HG02642 (cell line): Measurements from ENCODE around the gene CARMIL3.

ENCODE experiments used
- ATAC-seq: cut with Tn5 transposase; IDR thresholded peaks from one replicate; pipeline ENCODE4 v1.9.1; 2021; ENCODE audit warnings: mild to moderate bottlenecking; ENCODE audit not compliant: unreplicated experiment, poor library complexity

The CARMIL3 gene

DNA sequence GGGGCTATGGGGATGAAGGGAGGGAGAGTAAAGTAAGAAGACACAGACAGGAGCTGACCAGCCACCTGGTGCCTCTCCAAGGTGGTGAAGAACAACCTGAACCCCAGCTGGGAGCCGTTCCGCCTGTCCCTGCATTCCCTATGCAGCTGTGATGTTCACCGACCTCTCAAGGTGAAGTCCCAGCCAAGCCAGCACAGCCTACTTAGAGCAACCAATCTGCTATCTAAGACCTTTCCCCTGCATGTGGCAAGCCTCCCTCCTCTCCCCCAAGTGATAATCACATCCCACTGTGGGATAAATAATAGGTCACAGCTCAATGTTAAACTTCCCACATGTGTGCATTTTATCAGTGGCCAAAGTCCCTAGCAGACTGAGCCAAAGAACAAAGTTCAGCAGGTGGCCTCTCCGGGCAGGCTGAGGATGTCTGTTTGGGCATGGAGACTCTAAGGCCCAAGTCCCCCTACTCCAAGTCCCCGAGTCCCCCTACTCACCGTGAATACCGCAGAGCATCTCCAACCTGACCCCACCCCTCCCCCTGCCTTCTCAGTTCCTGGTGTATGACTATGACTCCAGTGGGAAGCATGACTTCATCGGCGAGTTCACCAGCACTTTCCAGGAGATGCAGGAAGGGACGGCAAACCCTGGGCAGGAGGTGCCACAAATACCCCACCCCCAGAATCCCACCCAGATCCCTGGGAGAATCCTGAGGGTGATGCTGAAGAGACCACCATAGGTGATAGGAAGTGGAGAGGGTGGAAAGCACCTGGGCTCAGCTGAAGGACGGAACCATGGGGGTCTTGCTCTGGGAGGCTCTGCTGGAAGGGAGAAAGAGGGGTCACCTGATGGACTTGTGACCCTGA, 23.0 kb downstream of the CARMIL3 start:
- no peak for ATAC-seq

DNA sequence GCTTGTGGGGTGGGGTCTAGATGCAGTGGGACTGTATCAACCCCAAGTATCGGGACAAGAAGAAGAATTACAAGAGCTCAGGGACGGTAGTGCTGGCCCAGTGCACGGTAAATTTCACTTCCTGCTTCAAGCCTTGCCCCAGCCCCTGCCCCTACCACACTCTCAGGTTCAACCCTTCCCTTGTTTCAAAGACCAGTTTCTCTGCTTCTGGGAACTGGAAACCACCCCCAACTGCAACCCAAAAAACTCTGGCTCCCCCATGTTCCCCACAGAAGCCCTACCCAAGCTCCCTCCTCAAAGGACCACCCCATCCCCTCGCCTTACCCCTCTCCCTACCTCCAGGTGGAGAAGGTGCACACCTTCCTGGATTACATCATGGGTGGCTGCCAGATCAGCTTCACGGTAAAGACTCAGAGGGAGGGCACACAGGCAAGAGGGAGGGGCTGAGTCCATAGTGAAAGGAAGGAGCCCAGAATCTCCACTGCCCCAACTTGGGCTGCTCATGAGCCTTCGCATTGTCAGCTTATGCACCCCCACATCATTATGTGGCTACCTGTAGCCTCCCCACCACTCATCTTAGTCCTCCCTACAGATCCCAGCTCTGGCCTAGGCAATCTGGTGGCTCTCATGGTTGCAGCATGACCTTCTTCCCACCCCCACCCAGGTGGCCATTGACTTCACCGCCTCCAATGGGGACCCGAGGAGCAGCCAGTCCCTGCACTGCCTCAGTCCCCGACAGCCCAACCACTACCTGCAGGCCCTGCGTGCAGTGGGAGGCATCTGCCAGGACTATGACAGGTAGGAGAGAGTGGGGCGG, 23.9 kb downstream of the CARMIL3 start:
- no peak for ATAC-seq

DNA sequence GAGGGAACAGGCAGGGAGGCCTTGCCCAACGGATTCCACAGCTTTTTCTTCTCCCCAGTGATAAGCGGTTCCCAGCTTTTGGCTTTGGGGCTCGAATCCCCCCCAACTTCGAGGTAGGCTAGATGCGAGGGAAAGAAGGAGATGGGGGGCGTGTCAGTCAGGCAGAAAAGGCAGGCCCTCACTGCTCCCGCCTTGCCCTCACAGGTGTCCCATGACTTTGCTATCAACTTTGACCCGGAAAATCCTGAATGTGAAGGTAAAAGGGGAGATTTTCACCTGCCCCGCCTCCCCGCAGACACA, 24.4 kb downstream of the CARMIL3 start:
- ATAC-seq, result no peak

DNA sequence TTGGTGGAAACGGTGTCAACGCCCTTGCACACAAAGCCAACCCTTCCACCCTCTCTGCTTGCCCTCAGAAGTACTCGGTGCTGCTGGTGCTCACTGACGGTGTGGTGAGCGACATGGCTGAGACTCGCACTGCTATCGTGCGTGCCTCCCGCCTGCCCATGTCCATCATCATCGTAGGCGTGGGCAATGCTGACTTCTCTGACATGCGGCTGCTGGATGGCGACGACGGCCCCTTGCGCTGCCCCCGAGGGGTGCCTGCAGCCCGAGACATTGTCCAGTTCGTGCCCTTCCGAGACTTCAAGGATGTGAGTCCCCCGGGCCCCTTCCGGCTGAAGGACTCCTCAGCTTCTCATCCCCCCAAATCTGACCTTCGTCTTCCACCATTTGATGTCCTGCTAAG, 25.3 kb downstream of the CARMIL3 start:
- ATAC-seq, result no peak

DNA sequence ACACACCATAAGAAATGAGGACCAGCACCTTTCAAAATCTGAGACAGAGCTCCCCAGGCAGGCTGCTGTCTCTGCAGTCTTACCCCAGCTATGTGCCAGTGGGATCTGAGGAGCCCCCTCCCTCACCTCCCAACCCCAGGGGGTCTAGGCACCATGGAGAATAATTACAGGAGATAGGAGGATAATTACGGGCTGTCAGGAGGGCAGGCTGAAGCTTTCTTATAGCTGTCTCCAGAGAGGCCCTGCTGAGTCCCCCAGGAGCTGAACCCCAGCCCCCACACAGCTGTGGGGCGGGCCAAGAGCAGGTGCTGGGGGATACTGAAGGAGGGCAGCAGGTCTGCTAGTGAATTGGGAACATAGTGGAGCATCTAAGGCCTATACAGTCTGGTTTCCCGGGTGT, 26.3 kb downstream of the CARMIL3 start:
- ATAC-seq, result no peak

DNA sequence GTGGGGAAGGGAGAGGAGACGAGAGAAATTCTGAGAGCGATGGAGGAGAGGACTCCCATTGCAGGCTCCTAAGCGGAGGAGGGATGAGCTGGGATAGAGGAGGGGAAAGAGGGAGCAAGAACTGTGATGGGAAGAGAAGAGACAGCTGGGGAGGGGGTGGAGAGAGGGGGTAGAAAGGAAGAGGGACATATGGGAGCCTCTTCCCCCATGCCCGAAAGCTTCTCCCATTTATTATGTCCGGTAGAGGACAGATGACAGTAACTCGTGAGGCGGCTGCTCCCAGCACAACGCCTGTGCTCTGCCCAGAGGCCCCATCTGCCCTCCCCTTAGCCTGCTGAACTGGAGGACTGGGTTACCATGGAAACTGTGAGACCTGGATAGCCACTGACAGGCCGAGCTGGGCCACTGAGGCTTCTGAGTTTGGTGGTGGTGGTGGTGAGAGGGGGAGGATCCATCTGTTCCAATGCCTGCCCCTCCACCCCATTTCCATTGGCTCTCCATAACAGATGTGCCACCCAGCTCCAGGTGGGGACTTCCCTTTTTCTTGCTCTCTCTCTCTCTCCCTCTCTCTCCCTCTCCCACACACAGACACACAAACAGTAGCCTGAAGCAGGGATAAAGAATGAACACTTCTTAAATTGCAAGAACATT, 27.8 kb downstream of the CARMIL3 start:
- no peak for ATAC-seq

DNA sequence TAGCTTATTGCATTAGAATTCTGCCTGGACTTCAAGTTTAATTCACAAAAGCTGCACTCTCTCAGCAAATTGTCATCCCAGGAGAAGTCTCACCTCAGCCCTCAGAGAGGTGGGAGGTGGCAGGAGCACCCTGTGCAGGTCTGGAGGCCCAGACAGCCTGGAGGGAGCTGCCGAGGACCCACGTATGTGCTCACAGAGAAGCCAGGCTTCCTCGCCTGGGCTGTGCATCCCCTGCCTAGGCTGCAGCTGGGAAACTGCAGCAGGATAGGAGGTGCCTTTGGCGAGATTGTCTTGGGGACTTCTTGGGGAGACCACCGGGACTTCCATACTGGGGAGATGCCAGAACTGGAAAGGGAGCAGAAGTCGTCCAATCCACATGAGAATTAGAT, 28.3 kb downstream of the CARMIL3 start:
- ATAC-seq, result no peak

DNA sequence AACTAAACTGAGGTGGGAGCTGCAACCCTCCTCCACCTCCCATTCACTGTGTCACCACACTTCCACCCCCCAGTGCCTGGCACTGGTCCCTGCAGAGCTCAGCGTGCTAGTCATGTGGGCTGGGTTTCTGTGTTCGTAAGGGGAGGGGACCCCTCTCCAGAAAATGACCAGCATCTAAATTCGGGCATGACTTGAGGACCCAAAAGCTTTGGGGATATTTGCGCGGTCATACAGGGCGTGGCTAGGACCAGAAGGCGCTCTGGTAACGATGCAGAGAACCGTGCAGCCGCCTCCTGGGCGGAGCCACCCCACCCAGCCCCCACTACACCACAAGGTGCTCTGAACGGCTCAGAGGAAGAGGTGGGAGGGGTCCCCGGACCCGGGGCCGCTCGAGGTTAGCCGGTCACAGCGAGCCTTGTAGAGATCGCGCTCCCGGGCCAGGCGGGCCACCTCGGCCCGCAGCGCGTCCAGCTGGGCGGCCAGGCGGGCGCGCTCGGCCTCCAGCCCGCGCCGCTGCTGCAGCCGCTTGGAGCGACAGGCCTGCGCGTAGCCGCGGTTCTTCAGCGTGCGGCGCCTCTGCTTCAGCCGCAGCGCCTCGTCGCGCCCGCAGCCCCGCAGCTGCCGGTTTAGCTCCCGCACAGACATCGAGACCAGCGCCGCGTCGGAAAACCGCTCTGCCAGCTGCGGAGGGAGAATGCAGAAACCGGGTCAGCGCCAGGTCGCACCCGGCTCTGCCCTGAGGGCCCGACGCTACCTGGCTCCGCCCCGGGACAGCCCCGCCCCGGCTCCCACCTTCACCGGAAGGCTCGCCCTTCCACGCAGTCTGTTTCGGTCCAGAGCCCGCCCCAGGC, 29.3 kb downstream of the CARMIL3 start:
- ATAC-seq, result peak; percentile 81

DNA sequence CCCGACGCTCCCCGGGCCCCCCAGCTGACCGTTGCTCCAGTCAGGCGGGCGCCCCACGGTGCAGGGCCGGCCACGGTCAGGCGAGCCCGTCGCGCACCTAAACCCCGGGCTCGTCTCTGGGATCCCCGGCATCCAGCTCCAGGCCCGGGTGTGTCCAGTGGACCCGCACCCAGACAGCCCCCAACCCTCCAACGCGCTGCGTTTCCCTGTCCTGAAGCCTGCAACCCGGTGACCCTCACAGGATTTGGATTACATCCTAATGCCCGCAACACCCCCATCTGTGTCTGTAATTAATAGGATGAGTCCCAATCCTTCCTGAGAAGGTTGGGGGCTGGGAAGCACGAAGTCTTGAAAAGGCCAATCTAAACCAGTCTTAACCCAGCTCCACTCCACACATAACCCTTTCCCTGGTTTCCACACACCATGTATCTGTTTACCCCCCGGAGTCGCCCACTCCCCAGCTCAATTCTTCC, 30.0 kb downstream of the CARMIL3 start:
- no peak for ATAC-seq

DNA sequence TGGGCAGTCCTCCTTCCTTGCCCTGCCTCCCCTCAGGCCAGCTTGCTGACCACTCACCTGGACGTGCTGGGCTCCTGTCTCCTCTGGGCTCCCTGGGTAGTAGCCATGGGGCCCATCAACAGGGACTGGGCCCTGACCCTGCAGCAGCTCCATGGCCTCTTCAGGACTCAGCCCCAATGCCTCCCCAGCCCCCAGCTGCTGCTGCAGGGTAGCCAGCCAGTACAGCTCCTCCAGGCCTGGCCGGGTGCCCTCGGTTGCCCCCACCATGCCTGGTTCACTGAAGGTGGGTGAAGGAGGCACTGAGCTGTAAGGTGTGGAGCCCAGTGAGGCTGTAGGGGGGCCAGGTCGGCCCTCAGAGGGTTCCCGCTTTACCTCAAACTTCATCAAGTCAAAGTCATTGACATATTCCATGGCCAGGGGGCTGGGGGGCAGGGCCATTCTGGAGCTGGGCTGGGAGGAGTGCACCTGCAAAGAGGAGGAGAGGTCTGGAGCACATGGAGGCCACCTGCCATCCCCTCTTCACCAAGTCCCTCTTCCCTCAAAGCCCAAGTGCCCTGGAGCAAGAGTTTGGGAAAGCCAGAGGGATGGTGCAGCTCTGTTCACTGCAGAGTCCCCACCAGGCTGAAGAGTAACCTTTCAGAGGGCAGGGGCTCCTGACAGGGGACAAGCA, 30.7 kb downstream of the CARMIL3 start:
- ATAC-seq, result no peak

DNA sequence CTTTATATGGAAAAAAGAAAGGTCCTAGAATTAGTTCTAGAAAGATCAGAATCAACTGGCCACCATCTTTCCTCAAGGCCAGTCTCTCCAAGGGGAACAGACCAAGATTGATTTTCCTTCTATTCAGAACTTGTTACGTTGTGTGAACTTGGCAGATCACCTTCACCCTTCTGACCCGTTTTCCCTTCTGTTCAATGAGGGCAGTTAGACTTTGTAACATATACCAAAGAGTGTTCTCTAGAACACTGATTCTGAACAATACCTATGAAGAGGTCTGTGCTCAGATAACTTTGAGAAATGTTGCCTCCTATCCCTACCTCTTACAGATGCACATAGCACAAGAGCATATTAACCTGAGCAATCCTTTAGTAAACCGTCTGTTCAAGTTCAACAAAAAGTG, 31.7 kb downstream of the CARMIL3 start:
- ATAC-seq, result no peak

DNA sequence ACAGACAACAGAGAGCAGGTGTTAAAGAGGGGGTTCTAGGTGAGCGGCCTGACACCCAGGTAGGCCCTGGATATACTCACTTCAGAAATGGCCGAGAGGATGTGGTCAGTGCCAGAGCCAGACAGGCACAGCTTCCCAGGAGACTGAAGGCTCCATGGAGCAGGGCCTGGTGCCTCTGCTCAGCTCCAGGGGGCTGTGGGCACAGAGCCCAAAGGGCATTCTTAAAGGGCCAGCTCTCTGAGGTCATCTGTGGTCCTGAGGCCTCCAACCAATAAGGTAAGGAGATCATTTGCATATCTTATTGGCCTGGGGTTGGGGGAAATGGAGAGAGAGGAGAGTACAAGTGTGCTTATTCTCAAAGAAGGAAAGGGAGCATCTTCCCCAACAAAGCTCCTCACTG, 32.6 kb downstream of the CARMIL3 start:
- no peak for ATAC-seq

DNA sequence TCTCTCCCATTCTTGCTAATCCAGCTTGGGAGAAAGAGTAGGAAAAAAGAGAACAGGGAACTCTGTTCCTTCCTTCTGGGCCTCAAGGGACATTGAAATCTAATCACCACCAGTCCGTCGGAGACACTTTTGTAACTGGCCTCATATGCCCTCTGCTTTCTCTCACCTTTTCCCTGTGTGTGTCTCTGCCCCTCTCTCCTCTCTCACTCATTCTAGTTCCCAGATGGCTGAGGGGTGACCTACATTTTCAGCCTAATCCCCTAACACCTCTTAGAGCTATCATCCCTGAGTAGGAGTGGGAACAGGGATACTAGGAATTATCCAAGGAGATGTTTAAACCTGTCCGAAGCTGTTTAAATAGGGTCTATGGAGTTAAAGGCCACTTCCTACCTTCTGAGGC, 33.4 kb downstream of the CARMIL3 start:
- no peak for ATAC-seq

DNA sequence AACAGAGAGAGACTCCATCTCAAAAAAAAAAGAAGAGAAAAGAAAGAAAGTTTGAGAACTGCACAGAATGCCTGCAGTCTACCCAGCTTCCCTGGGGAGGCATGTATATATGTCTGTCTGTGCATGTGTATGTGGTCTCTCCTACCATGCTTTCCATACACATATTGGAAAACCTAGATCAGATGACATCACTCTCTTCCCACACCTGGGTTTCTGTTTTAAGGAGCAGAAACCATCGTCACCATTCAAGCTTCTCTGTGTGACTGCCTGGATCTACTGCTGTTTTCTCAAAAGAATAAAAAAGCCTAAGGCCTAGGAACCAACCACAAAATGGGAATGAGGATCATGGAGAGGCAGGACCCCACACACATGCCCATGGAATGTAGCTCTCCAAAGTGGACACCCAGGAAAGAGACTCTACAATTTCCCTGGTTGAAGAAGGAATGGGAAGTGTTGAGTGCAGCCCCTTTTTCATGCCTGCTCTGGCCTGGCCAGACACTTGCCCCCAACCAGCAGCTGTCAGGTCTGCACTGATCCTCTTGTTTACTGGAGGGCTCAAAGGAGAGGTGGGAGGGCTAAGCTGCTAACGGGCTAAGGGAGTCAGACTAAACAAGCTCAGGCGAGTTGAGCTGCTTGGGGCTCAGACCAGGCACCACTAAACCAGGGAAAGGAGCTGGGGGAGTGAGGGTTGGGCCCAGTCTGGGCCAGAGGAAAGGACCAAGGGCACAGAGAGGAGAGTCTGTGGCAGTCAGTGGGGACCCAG, 34.6 kb downstream of the CARMIL3 start:
- no peak for ATAC-seq

DNA sequence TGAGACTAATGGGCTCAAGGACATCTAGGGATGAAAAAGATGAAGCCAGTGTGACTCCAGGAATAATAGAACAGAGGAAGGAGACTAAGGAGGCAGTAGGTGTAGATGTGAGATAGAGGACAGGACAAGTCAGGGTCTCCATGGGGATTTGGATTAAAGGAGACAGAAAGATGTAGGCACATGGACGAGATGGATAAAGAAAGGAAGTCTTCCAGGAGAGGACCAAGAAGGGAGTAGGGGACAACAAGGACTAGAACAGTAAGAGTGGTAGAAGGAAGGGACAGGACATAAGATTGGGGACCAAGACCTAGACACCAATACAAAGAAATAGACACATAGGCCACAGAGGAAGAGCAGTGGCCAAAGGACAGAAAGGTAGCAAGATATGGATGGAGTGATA, 35.2 kb downstream of the CARMIL3 start:
- no peak for ATAC-seq

DNA sequence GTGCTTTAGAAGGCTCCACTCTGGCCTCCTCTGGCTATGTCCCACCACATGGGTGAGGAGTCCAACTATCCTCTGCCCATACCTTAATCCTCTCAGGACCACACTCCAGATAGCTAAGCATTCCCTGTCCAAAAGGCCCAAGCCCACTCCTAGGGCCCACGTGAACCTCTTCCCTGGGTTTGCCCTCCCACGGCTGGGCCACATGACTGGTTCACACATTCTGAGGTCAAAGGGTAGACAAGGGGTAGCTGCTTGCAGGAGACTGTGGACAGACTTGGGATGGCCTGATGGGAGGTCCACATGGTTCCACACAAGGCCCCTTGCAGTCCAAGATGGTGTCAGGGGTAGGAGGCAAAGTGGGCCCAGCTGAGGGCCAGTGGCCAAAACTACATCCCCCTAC, 36.3 kb downstream of the CARMIL3 start:
- ATAC-seq, result no peak

DNA sequence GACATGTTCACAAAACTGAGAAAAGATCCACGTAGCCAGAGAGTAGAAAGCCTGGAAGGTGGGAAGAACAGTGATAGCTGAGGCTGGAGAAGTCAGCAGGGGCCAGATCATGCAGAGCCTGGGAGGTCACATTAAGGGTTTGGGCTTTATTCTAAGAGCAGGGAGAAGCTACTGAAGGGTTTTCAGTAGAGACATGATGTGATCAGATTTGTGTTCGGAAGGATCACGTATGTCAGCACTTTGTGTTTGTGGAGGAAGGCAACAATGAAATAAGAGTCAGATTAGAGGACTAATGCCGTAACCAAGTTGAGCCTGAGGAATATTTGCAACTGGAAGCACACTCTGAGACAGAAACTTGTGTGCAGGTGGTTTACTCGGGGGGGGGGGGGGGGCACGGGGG, 38.1 kb downstream of the CARMIL3 start:
- ATAC-seq, result no peak

DNA sequence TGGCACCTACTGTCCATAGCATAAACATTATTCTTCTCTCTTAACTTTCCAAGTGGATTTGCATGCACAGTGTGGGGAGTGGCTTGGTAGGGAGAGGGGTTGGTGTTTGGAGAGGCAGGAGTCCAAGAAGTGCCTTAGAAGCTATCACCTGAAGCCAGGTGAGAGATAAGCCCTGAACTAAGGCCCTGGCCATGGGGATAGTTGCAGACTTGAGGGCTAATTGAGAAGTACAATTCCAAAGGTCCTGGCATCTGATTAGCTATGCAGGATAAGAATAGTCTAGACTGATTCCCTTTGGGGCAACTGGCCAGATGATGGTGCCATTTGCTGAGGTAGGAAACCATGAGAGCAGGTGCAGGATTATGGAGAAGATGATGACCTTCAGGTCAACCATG, 40.3 kb downstream of the CARMIL3 start:
- no peak for ATAC-seq
